Measurements from ENCODE around the gene RBSN.

The RBSN gene

DNA sequence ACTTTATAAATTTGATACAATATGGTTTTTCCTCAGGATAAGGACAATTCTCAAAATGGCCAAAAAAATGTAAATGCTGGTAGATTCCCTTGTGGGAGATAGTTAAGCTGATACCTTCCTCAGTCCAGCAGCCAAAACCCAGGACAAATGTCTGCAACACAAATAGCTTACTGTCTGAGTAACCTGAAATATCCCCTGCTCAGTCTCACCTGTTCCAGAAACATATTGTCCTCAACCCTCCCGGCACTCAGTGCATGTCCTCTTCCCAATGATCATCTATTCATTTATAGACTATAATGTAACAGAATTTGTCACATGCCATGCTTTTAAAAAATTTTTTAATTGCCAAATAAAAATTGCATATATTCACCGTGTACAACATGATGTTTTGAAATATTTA lies 12.2 kb downstream of the RBSN start:
- no peak for ATAC-seq
- TF ChIP-seq ISL1 (CRISPR knock-in tag; IDR thresholded peaks at IDR 0.05) = no peak
- TF ChIP-seq, protein P1, sequence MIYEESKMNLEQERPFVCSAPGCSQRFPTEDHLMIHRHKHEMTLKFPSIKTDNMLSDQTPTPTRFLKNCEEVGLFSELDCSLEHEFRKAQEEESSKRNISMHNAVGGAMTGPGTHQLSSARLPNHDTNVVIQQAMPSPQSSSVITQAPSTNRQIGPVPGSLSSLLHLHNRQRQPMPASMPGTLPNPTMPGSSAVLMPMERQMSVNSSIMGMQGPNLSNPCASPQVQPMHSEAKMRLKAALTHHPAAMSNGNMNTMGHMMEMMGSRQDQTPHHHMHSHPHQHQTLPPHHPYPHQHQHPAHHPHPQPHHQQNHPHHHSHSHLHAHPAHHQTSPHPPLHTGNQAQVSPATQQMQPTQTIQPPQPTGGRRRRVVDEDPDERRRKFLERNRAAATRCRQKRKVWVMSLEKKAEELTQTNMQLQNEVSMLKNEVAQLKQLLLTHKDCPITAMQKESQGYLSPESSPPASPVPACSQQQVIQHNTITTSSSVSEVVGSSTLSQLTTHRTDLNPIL (CRISPR knock-in tag; IDR thresholded peaks at IDR 0.05; ENCODE audit: low read depth) = no peak
- no peak for TF ChIP-seq ARNTL (CRISPR knock-in tag; IDR thresholded peaks at IDR 0.05; ENCODE audit: borderline replicate concordance, low read depth)
- TF ChIP-seq GLIS3 (CRISPR knock-in tag; IDR thresholded peaks at IDR 0.05) = no peak
- TF ChIP-seq ZC3H10 (CRISPR knock-in tag; IDR thresholded peaks at IDR 0.05) = no peak
- no peak for TF ChIP-seq ESRRG (CRISPR knock-in tag; IDR thresholded peaks at IDR 0.05)
- no peak for TF ChIP-seq ZFP3 (CRISPR knock-in tag; IDR thresholded peaks at IDR 0.05)
- TF ChIP-seq, protein P2, sequence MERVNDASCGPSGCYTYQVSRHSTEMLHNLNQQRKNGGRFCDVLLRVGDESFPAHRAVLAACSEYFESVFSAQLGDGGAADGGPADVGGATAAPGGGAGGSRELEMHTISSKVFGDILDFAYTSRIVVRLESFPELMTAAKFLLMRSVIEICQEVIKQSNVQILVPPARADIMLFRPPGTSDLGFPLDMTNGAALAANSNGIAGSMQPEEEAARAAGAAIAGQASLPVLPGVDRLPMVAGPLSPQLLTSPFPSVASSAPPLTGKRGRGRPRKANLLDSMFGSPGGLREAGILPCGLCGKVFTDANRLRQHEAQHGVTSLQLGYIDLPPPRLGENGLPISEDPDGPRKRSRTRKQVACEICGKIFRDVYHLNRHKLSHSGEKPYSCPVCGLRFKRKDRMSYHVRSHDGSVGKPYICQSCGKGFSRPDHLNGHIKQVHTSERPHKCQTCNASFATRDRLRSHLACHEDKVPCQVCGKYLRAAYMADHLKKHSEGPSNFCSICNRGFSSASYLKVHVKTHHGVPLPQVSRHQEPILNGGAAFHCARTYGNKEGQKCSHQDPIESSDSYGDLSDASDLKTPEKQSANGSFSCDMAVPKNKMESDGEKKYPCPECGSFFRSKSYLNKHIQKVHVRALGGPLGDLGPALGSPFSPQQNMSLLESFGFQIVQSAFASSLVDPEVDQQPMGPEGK (CRISPR knock-in tag; IDR thresholded peaks at IDR 0.05; ENCODE audit: borderline replicate concordance) = no peak
- TF ChIP-seq ZNF565 (CRISPR knock-in tag; conservative IDR thresholded peaks at IDR 0.05; ENCODE audit: low read depth) = no peak
- TF ChIP-seq TOX (CRISPR knock-in tag; IDR thresholded peaks at IDR 0.05; ENCODE audit: borderline replicate concordance) = no peak
- TF ChIP-seq CSDC2 (CRISPR knock-in tag; IDR thresholded peaks at IDR 0.05) = no peak
- TF ChIP-seq, protein P3, sequence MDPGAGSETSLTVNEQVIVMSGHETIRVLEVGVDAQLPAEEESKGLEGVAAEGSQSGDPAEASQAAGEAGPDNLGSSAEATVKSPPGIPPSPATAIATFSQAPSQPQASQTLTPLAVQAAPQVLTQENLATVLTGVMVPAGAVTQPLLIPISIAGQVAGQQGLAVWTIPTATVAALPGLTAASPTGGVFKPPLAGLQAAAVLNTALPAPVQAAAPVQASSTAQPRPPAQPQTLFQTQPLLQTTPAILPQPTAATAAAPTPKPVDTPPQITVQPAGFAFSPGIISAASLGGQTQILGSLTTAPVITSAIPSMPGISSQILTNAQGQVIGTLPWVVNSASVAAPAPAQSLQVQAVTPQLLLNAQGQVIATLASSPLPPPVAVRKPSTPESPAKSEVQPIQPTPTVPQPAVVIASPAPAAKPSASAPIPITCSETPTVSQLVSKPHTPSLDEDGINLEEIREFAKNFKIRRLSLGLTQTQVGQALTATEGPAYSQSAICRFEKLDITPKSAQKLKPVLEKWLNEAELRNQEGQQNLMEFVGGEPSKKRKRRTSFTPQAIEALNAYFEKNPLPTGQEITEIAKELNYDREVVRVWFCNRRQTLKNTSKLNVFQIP (CRISPR knock-in tag; IDR thresholded peaks at IDR 0.05; ENCODE audit: borderline replicate concordance, low read depth) = no peak
- no peak for TF ChIP-seq ZNF70 (CRISPR knock-in tag; IDR thresholded peaks at IDR 0.05)
- TF ChIP-seq ZFP30 (CRISPR knock-in tag; IDR thresholded peaks at IDR 0.05) = no peak
- TF ChIP-seq TCF4 (CRISPR knock-in tag; IDR thresholded peaks at IDR 0.05; ENCODE audit: borderline replicate concordance) = no peak
- TF ChIP-seq BACH2 (CRISPR knock-in tag; IDR thresholded peaks at IDR 0.05; ENCODE audit: borderline replicate concordance) = no peak

DNA sequence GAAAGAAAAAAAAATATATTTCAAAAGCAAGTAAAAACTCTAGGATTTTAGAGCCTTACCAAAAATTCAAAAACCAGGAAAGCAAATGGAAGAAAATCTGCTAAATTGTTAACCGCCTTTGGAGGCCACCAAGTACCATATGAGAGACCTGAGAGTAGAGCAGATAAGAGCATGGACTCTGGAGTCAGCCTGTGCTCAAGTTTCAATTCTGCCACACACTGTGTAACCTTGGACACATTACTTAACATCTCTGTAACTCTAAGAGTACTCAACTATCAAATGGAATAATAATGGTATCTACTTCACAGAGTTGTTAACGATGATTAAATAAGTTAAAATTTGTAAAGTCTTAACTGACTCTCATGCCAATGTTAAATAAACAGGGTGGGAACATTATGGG lies 12.7 kb downstream of the RBSN start:
- TF ChIP-seq CSDC2 (CRISPR knock-in tag; IDR thresholded peaks at IDR 0.05) = no peak
- no peak for TF ChIP-seq SNAI2 (CRISPR knock-in tag; IDR thresholded peaks at IDR 0.05)
- no peak for TF ChIP-seq TOX (CRISPR knock-in tag; IDR thresholded peaks at IDR 0.05; ENCODE audit: borderline replicate concordance)
- TF ChIP-seq ZC3H10 (CRISPR knock-in tag; IDR thresholded peaks at IDR 0.05) = no peak
- no peak for ATAC-seq

DNA sequence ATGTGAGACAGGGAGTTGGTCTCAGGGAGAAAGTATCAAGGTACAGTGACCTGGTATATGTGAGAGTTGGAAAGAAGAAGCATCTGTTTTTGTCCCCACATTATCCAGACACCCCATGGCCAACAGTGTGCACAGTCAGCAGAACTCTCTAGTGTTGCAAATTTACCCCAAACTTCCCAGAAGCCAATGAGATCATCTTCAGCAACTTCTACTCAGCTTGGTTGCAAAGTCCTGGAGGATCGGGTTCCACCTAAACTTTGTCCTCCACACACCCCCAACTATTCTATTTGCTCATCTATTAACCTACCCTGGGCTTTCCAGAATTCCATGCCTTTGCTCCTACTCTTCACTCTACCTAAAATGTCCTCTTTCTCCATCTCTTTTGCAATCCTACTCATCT lies 15.7 kb downstream of the RBSN start:
- no peak for ATAC-seq
- TF ChIP-seq ZNF565 (CRISPR knock-in tag; conservative IDR thresholded peaks at IDR 0.05; ENCODE audit: low read depth) = no peak

DNA sequence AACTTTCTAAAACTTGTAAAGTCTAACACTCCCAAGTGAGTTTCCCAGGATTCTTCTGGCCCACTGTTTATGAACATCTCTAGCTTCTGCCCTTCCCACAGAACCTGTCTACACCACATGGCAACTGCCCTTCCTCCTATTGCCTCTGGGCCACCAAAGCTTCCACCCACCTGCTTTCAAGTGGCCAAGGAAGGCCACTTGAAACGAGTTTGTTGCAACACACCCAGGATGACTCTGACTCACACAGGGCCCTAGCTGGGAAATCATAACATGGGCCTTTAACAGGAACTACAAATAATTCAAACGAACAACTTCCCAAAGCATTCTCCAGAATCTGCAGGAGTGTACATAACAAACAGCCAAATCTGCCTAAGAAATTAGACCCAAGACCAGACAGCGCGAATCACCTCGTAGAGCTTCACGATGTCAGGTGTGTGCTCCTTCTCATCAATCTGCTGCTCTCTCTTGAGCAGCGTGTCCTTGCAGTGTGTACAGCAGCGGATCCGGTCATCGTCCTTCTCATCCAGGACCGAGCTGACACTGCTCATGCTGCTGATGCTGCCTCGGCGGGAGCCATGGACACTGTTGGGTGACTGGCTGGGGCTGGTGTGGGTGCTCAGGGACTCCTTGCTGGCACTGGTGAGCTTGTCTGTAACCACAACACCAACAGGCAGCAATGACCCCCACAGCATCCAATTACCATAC lies 16.8 kb downstream of the RBSN start:
- TF ChIP-seq, protein P2 (CRISPR knock-in tag; IDR thresholded peaks at IDR 0.05; ENCODE audit: borderline replicate concordance) = no peak
- TF ChIP-seq, protein P4, sequence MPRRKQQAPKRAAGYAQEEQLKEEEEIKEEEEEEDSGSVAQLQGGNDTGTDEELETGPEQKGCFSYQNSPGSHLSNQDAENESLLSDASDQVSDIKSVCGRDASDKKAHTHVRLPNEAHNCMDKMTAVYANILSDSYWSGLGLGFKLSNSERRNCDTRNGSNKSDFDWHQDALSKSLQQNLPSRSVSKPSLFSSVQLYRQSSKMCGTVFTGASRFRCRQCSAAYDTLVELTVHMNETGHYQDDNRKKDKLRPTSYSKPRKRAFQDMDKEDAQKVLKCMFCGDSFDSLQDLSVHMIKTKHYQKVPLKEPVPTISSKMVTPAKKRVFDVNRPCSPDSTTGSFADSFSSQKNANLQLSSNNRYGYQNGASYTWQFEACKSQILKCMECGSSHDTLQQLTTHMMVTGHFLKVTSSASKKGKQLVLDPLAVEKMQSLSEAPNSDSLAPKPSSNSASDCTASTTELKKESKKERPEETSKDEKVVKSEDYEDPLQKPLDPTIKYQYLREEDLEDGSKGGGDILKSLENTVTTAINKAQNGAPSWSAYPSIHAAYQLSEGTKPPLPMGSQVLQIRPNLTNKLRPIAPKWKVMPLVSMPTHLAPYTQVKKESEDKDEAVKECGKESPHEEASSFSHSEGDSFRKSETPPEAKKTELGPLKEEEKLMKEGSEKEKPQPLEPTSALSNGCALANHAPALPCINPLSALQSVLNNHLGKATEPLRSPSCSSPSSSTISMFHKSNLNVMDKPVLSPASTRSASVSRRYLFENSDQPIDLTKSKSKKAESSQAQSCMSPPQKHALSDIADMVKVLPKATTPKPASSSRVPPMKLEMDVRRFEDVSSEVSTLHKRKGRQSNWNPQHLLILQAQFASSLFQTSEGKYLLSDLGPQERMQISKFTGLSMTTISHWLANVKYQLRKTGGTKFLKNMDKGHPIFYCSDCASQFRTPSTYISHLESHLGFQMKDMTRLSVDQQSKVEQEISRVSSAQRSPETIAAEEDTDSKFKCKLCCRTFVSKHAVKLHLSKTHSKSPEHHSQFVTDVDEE (CRISPR knock-in tag; IDR thresholded peaks at IDR 0.05) = no peak
- TF ChIP-seq BACH2 (CRISPR knock-in tag; IDR thresholded peaks at IDR 0.05; ENCODE audit: borderline replicate concordance) (no peak), ZC3H10 (CRISPR knock-in tag; IDR thresholded peaks at IDR 0.05) (no peak), TOX (CRISPR knock-in tag; IDR thresholded peaks at IDR 0.05; ENCODE audit: borderline replicate concordance) (no peak), ZFP30 (CRISPR knock-in tag; IDR thresholded peaks at IDR 0.05) (no peak), GLIS3 (CRISPR knock-in tag; IDR thresholded peaks at IDR 0.05) (no peak), RARB (CRISPR knock-in tag; IDR thresholded peaks at IDR 0.05) (no peak), ZFP3 (CRISPR knock-in tag; IDR thresholded peaks at IDR 0.05) (no peak)
- TF ChIP-seq, protein P1 (CRISPR knock-in tag; IDR thresholded peaks at IDR 0.05; ENCODE audit: low read depth) = no peak
- ATAC-seq = no peak
